Ovary (tissue), 9 donors: Measurements from ENCODE around the gene MATN4. TPM values are rescaled to one million over a fixed set of nuclear protein-coding genes. Genes with fewer than 3 reads are reported as not detected.

Source experiments
- DNase-seq, 5 donors: peaks; one replicate each; pipeline ENCODE4 v3.0.0-alpha.2; 2019 to 2020
- H3K27ac ChIP-seq, 2 donors: fragments of 200-600 bp; one replicate each; pipeline versions ENCODE4 v1.5.1 to v1.8.0; 2019 to 2022
- H3K27me3 ChIP-seq: fragments of 200-600 bp; one replicate; pipeline ENCODE4 v1.8.0; 2022
- H3K36me3 ChIP-seq: fragments of 200-600 bp; sonication (generic); one replicate; pipeline ENCODE4 v1.5.1; 2019
- H3K4me1 ChIP-seq: one replicate; pipeline ENCODE4 v1.8.1; 2013; ENCODE audit warnings: mild to moderate bottlenecking, moderate library complexity; ENCODE audit not compliant: insufficient read depth
- H3K4me3 ChIP-seq: fragments of 200-600 bp; sonication (generic); one replicate; pipeline ENCODE4 v1.5.1; 2017
- H3K9me3 ChIP-seq, 2 donors: fragments of 200-600 bp in 1 of 2; sonication (generic) in 1 of 2; one replicate each; pipeline versions ENCODE4 v1.5.1 to v1.8.1; 2013 to 2019; ENCODE audit warnings: mild to moderate bottlenecking in 1 of 2, moderate library complexity in 1 of 2
- CTCF ChIP-seq, 3 donors: fragments of 450-650 bp in 2 of 3; fragments of 200-600 bp in 1 of 3; IDR thresholded peaks; one replicate each; pipeline versions ENCODE4 v1.5.1 to v1.8.0; 2016 to 2022; ENCODE audit warnings: antibody characterized with exemption in 3 of 3, mild to moderate bottlenecking in 1 of 3
- EP300 ChIP-seq: sonication (generic); formaldehyde crosslinking; IDR thresholded peaks from one replicate; pipeline ENCODE4 v1.6.1; 2017; ENCODE audit warnings: antibody characterized with exemption
- POLR2A ChIP-seq: fragments of 450-650 bp; IDR thresholded peaks from one replicate; pipeline ENCODE4 v1.6.1; 2017; ENCODE audit warnings: antibody characterized with exemption, mild to moderate bottlenecking, moderate library complexity
- WGBS, 3 donors: extraction: QIAGEN DNeasy Blood & Tissue Kit in 1 of 3; methylation state at CpG; one replicate each; pipeline versions ENCODE4 v1.1.5 to v1.1.7; 2013 to 2017; 5-methylcytosine and 5-hydroxymethylcytosine counted together
- intact Hi-C, 4 donors: fragments of 100-400 bp; cut with DNase I; formaldehyde crosslinking; loops; one replicate each; pipeline versions ENCODE4 v1.11.0 to v1.15.1; 2022 to 2023
- polyA plus RNA-seq, 2 donors: library from polyadenylated mRNA; stranded (reverse); fragments of 200-250 nt in 1 of 2; fragments of 350-450 nt in 1 of 2; fragmentation: Illumina TruSeq in 1 of 2; extraction: RNeasy Lipid Tissue Mini Kit (QIAGEN cat#74804) in 1 of 2; gene quantifications; one replicate each; pipeline ENCODE4 v1.2.3, GENCODE V29; 2013 to 2014
- total RNA-seq, 7 donors: library from RNA; depleted of rRNA in 2 of 7; stranded (reverse); fragments of >200 nt in 2 of 7; fragmentation: NEBNext Ultra II Directional in 3 of 7; extraction: Animal tissue kit (Norgen Biotek cat#: 25700) in 3 of 7; gene quantifications; one replicate each; pipeline versions ENCODE4 v1.1.0 to v1.2.4, GENCODE V29; 2016 to 2023
- donor health status: DM: no; HTN: no; CAD: no; lungs with moderate emphysema.
- donor health status: DM: no; HTN: no; CAD: no.
- donor health status: Bipolar disorder and iron deficiency.
- donor health status: DM: yes; HTN: yes; CAD: no.
- donor health status: DM: no; HTN: no; CAD: no.
- donor health status: DM: yes; HTN: yes; CAD: no.

MATN4 gene
- total and polyA plus RNA-seq, 9 donors: 0.10 TPM; not detected in 8

- no peak for DNase-seq
- Histone ChIP-seq H3K4me3 (no peak overlapping the region), H3K27me3 (no peaks in the 10 kb centered on the region), H3K36me3 (no peaks in the 10 kb centered on the region), H3K27ac (no peak overlapping the region), H3K4me1 (no peaks in the 10 kb centered on the region), H3K9me3 (no peaks in the 10 kb centered on the region)
- TF ChIP-seq CTCF (IDR thresholded peaks at IDR 0.05) (no peak), EP300 (no peak), POLR2A (no peak)
- intact Hi-C loops: no loop called here
Measured at GRCh38 chr20:45248609-45249008, 59.5 kb downstream of the MATN4 start.

- no peak for DNase-seq
- WGBS, 3 donors: 5 to 15% (median 14%) methylated on average over 1 of the region's 1 CpG
- TF ChIP-seq CTCF (IDR thresholded peaks at IDR 0.05): no peak
- no peak for TF ChIP-seq EP300
- TF ChIP-seq POLR2A: no peak
- no peak overlapping the region for H3K4me3 ChIP-seq
- no peaks in the 10 kb centered on the region for H3K9me3 ChIP-seq
- no peaks in the 10 kb centered on the region for H3K4me1 ChIP-seq
- H3K36me3 ChIP-seq: no peaks in the 10 kb centered on the region
- no peaks in the 10 kb centered on the region for H3K27me3 ChIP-seq
- intact Hi-C loops: no loop called here
- H3K27ac ChIP-seq: no peak overlapping the region
Measured at GRCh38 chr20:45247865-45248264, 60.2 kb downstream of the MATN4 start.

- Histone ChIP-seq H3K36me3 (no peaks in the 10 kb centered on the region), H3K27ac (no peak overlapping the region), H3K4me3 (no peak overlapping the region), H3K27me3 (no peaks in the 10 kb centered on the region), H3K9me3 (no peaks in the 10 kb centered on the region), H3K4me1 (no peaks in the 10 kb centered on the region)
- intact Hi-C loops: no loop called here
- DNase-seq: no peak
- TF ChIP-seq EP300 (no peak), POLR2A (no peak), CTCF (IDR thresholded peaks at IDR 0.05) (no peak)
- WGBS, 3 donors: 51 to 60% (median 52%) methylated on average over 6 of the region's 6 CpGs
Measured at GRCh38 chr20:45246109-45246508, 62.0 kb downstream of the MATN4 start.

Other genes starting within 250 kb of the MATN4 start
- gene KCNS1, start 207.2 kb downstream of the MATN4 start, total RNA-seq: not detected
- gene KCNS1, start 207.2 kb downstream of the MATN4 start, polyA plus RNA-seq: under 1 TPM; 0.02 to 0.80 TPM
- gene WFDC5, start 193.1 kb downstream of the MATN4 start, total RNA-seq: not detected
- not detected for gene WFDC5, start 193.1 kb downstream of the MATN4 start, polyA plus RNA-seq
- gene WFDC12, start 183.8 kb downstream of the MATN4 start, total RNA-seq: not detected
- not detected for gene WFDC12, start 183.8 kb downstream of the MATN4 start, polyA plus RNA-seq
- gene PI3, start 133.4 kb downstream of the MATN4 start, total RNA-seq: under 1 TPM in 1 of 7 donors, not detected in 6; 0.92 TPM
- under 1 TPM in 1 of 2 donors, not detected in 1; 0.30 TPM for gene PI3, start 133.4 kb downstream of the MATN4 start, polyA plus RNA-seq
- gene SEMG1, start 101.3 kb downstream of the MATN4 start, total RNA-seq: not detected
- not detected for gene SEMG1, start 101.3 kb downstream of the MATN4 start, polyA plus RNA-seq
- not detected for gene SEMG2, start 86.9 kb downstream of the MATN4 start, total RNA-seq
- gene SEMG2, start 86.9 kb downstream of the MATN4 start, polyA plus RNA-seq: not detected
- gene SLPI, start 53.7 kb downstream of the MATN4 start, total RNA-seq: 100 to 1,000 TPM in 2 of 7 donors, 10 to 100 TPM in 3, 1 to 10 TPM in 1, not detected in 1; 4.0 to 622 (median 33.3) TPM
- 10 to 100 TPM; 16.6 to 45.5 TPM for gene SLPI, start 53.7 kb downstream of the MATN4 start, polyA plus RNA-seq
- under 1 TPM in 2 of 7 donors, not detected in 5; 0.36 to 0.38 TPM for gene RBPJL, start 1.5 kb downstream of the MATN4 start, total RNA-seq
- gene RBPJL, start 1.5 kb downstream of the MATN4 start, polyA plus RNA-seq: not detected
- gene SDC4, start 40.1 kb upstream of the MATN4 start, total RNA-seq: 100 to 1,000 TPM in 1 of 7 donors, 10 to 100 TPM in 6; 12.9 to 269 (median 45.9) TPM
- 10 to 100 TPM; 17.3 to 49.0 TPM for gene SDC4, start 40.1 kb upstream of the MATN4 start, polyA plus RNA-seq
- 10 to 100 TPM; 29.2 to 69.7 (median 32.8) TPM for gene SYS1, start 54.9 kb upstream of the MATN4 start, total RNA-seq
- 10 to 100 TPM; 33.0 to 47.0 TPM for gene SYS1, start 54.9 kb upstream of the MATN4 start, polyA plus RNA-seq
- gene TP53TG5, start 70.0 kb upstream of the MATN4 start, total RNA-seq: under 1 TPM in 2 of 7 donors, not detected in 5; 0.42 to 0.89 TPM
- under 1 TPM in 1 of 2 donors, not detected in 1; 0.02 TPM for gene TP53TG5, start 70.0 kb upstream of the MATN4 start, polyA plus RNA-seq
- gene DBNDD2, start 100.0 kb upstream of the MATN4 start, total RNA-seq: 10 to 100 TPM; 18.4 to 51.3 (median 31.6) TPM
- gene DBNDD2, start 100.0 kb upstream of the MATN4 start, polyA plus RNA-seq: 10 to 100 TPM; 36.1 to 63.2 TPM
- 10 to 100 TPM; 30.0 to 84.2 (median 69.3) TPM for gene PIGT, start 107.8 kb upstream of the MATN4 start, total RNA-seq
- gene PIGT, start 107.8 kb upstream of the MATN4 start, polyA plus RNA-seq: 100 to 1,000 TPM in 1 of 2 donors, 10 to 100 TPM in 1; 68.1 to 172 TPM
- gene WFDC2, start 161.5 kb upstream of the MATN4 start, total RNA-seq: 100 to 1,000 TPM in 1 of 7 donors, 10 to 100 TPM in 4, 1 to 10 TPM in 2; 1.2 to 246 (median 18.9) TPM
- gene WFDC2, start 161.5 kb upstream of the MATN4 start, polyA plus RNA-seq: 1 to 10 TPM; 2.9 to 9.6 TPM
- not detected for gene SPINT3, start 207.3 kb upstream of the MATN4 start, total RNA-seq
- not detected for gene SPINT3, start 207.3 kb upstream of the MATN4 start, polyA plus RNA-seq
- gene WFDC6, start 231.2 kb upstream of the MATN4 start, total RNA-seq: not detected
- gene WFDC6, start 231.2 kb upstream of the MATN4 start, polyA plus RNA-seq: not detected
- gene EPPIN, start 239.1 kb upstream of the MATN4 start, total RNA-seq: 1 to 10 TPM in 1 of 7 donors, under 1 TPM in 1, not detected in 5; 0.30 to 1.1 TPM
- gene EPPIN, start 239.1 kb upstream of the MATN4 start, polyA plus RNA-seq: under 1 TPM; 0.21 to 0.38 TPM